SK-N-SH (cell line): ENCODE data around the gene KCNB1. TPM values are rescaled to one million over a fixed set of nuclear protein-coding genes. Genes with fewer than 3 reads are reported as not detected.

Source experiments
- CTCF ChIA-PET: fragments of 300-600, 350-600 bp; formaldehyde crosslinking; extraction: SDS; loops from one replicate; lab custom pipeline; 2021; lab: Yijun Ruan, JAX
- POLR2A ChIA-PET: fragments of 350-600 bp; sonication (Branson Sonifier 250); formaldehyde crosslinking; extraction: SDS; loops from one replicate; lab custom pipeline; 2020; ENCODE audit warnings: antibody characterized with exemption, inconsistent platforms; lab: Yijun Ruan, JAX
- DNase-seq: peaks from one replicate; pipeline ENCODE4 v3.0.0; 2012
- H2AFZ ChIP-seq: fragments of 200-600 bp; sonication (generic); 2 replicates; pipeline ENCODE4 v1.8.1; 2016; ENCODE audit warnings: antibody characterized with exemption, mild to moderate bottlenecking, low read depth
- H3F3A ChIP-seq: fragments of 200-600 bp; sonication (generic); replicated peaks from 2 replicates; pipeline ENCODE3; 2016; ENCODE audit warnings: antibody characterized with exemption, mild to moderate bottlenecking; ENCODE audit not compliant: insufficient read depth
- H3K27ac ChIP-seq, 2 experiments: fragments of 200-500 bp in 1 of 2; fragments of 200-600 bp in 1 of 2; sonication (Bioruptor generic) in 1 of 2; sonication (generic), shearing (Covaris generic) in 1 of 2; 2 replicates each; pipeline versions ENCODE4 v1.5.1 to v1.6.1; 2014 to 2016; ENCODE audit warnings: low read depth in 2 of 2, inconsistent platforms in 1 of 2, low read length in 1 of 2, mild to moderate bottlenecking in 1 of 2, mixed read lengths in 1 of 2
- H3K27me3 ChIP-seq: fragments of 200-600 bp; sonication (generic), shearing (Covaris generic); 2 replicates; pipeline ENCODE4 v1.6.1; 2016; ENCODE audit warnings: mixed run types; ENCODE audit not compliant: insufficient read depth
- H3K36me3 ChIP-seq, 2 experiments: fragments of 200-500 bp in 1 of 2; fragments of 200-600 bp in 1 of 2; sonication (Bioruptor generic) in 1 of 2; sonication (generic) in 1 of 2; replicated peaks in 1 of 2; 2 replicates each; pipeline versions ENCODE3 to v1.5.1; 2014 to 2016; ENCODE audit warnings: low read length in 1 of 2, mild to moderate bottlenecking in 1 of 2; ENCODE audit not compliant: insufficient read depth in 2 of 2, control insufficient read depth in 1 of 2
- H3K4me1 ChIP-seq, 2 experiments: fragments of 200-500 bp in 1 of 2; fragments of 200-600 bp in 1 of 2; sonication (Bioruptor generic) in 1 of 2; sonication (generic), shearing (Covaris generic) in 1 of 2; 2 replicates each; pipeline versions ENCODE4 v1.5.1 to v1.6.1; 2014 to 2016; ENCODE audit warnings: low read depth in 1 of 2, low read length in 1 of 2, mixed run types in 1 of 2; ENCODE audit not compliant: insufficient read depth in 2 of 2, control insufficient read depth in 1 of 2
- H3K4me2 ChIP-seq: fragments of 200-600 bp; sonication (generic), shearing (Covaris generic); 2 replicates; pipeline ENCODE4 v1.6.1; 2017; ENCODE audit warnings: mixed run types
- H3K4me3 ChIP-seq, 2 experiments: fragments of 200-500 bp in 1 of 2; fragments of 200-600 bp in 1 of 2; sonication (Bioruptor generic) in 1 of 2; sonication (generic), shearing (Covaris generic) in 1 of 2; 2 replicates each; pipeline versions ENCODE4 v1.5.1 to v1.8.1; 2014 to 2016; ENCODE audit warnings: low read depth in 2 of 2, inconsistent platforms in 1 of 2, low read length in 1 of 2, mild to moderate bottlenecking in 1 of 2, mixed read lengths in 1 of 2, moderate library complexity in 1 of 2
- H3K79me2 ChIP-seq: fragments of 200-600 bp; sonication (generic); 2 replicates; pipeline ENCODE4 v1.8.1; 2017; ENCODE audit warnings: mild to moderate bottlenecking; ENCODE audit not compliant: insufficient read depth
- H3K9ac ChIP-seq: fragments of 200-600 bp; sonication (generic); 2 replicates; pipeline ENCODE4 v1.6.1; 2017; ENCODE audit warnings: mixed run types
- H3K9me2 ChIP-seq: fragments of 200-600 bp; sonication (generic); 2 replicates; pipeline ENCODE4 v1.6.1; 2017; ENCODE audit warnings: mixed run types
- H3K9me3 ChIP-seq: fragments of 200-600 bp; sonication (generic); 2 replicates; pipeline ENCODE4 v1.6.1; 2017; ENCODE audit warnings: mixed run types, mild to moderate bottlenecking, moderate library complexity
- H4K20me1 ChIP-seq: fragments of 200-600 bp; sonication (generic); 2 replicates; pipeline ENCODE4 v1.6.1; 2017; ENCODE audit warnings: mild to moderate bottlenecking, mixed run types; ENCODE audit not compliant: insufficient read depth
- CHD2 ChIP-seq: fragments of 150-350 bp; IDR thresholded peaks from 2 replicates; pipeline ENCODE4 v1.6.1; 2018; ENCODE audit warnings: low read length; ENCODE audit not compliant: partially characterized antibody
- CTCF ChIP-seq: fragments of 200-600 bp; sonication (generic); IDR thresholded peaks from 2 replicates; pipeline ENCODE4 v1.6.1; 2017; ENCODE audit warnings: antibody characterized with exemption, mild to moderate bottlenecking, moderate library complexity
- EZH2phosphoT487 ChIP-seq: fragments of 200-600 bp; sonication (generic); IDR thresholded peaks from 2 replicates; pipeline ENCODE4 v1.6.1; 2017; ENCODE audit warnings: low read depth, mixed run types, mild to moderate bottlenecking, antibody characterized with exemption, moderate library complexity, borderline replicate concordance
- GABPA ChIP-seq: IDR thresholded peaks from 2 replicates; pipeline ENCODE4 v1.4.0; 2012; ENCODE audit warnings: low read depth, mild to moderate bottlenecking
- GATA2 ChIP-seq: sonication (generic); formaldehyde crosslinking; IDR thresholded peaks from 2 replicates; pipeline ENCODE4 v1.5.0; 2020; ENCODE audit warnings: mild to moderate bottlenecking, missing genetic modification reagents
- MEF2A ChIP-seq: IDR thresholded peaks from 2 replicates; pipeline ENCODE4 v1.4.0; 2012; ENCODE audit warnings: low read depth, borderline replicate concordance
- NRF1 ChIP-seq: IDR thresholded peaks from 2 replicates; pipeline ENCODE4 v1.6.1; 2012; ENCODE audit warnings: low read depth, mild to moderate bottlenecking, low read length
- PBX3 ChIP-seq: IDR thresholded peaks from 2 replicates; pipeline ENCODE4; 2012
- POLR2AphosphoS5 ChIP-seq: IDR thresholded peaks from 2 replicates; pipeline ENCODE4 v1.6.1; 2012; ENCODE audit warnings: low read depth, low read length
- RXRA ChIP-seq: IDR thresholded peaks from 2 replicates; pipeline ENCODE4 v1.4.0; 2012; ENCODE audit warnings: low read depth, mild to moderate bottlenecking, borderline replicate concordance
- SIN3A ChIP-seq: IDR thresholded peaks from 2 replicates; pipeline ENCODE4 v1.6.1; 2012; ENCODE audit warnings: low read depth, mild to moderate bottlenecking, low read length, moderate library complexity, borderline replicate concordance
- SMC3 ChIP-seq: IDR thresholded peaks from 2 replicates; pipeline ENCODE4 v1.6.1; 2012; ENCODE audit warnings: low read depth, low read length, improper control_type of control experiment
- TCF12 ChIP-seq: IDR thresholded peaks from 2 replicates; pipeline ENCODE4 v1.4.0; 2012
- TEAD4 ChIP-seq: IDR thresholded peaks from 2 replicates; pipeline ENCODE4 v1.4.0; 2012; ENCODE audit warnings: mild to moderate bottlenecking, borderline replicate concordance; ENCODE audit not compliant: insufficient read depth
- YY1 ChIP-seq: IDR thresholded peaks from 2 replicates; pipeline ENCODE4 v1.4.0; 2012; ENCODE audit warnings: low read depth, mild to moderate bottlenecking
- ZBTB33 ChIP-seq: IDR thresholded peaks from 2 replicates; pipeline ENCODE4 v1.4.0; 2012; ENCODE audit warnings: low read depth, borderline replicate concordance
- WGBS: methylation state at CpG from one replicate; pipeline ENCODE4 v1.1.6; 2017; ENCODE audit warnings: low lambda C conversion rate; 5-methylcytosine and 5-hydroxymethylcytosine counted together
- polyA plus RNA-seq, 3 experiments: library from polyadenylated mRNA; depleted of rRNA; stranded (reverse); fragments of >200 nt; gene quantifications; 2 replicates each; pipeline ENCODE4 v1.2.3, GENCODE V29; 2012

The KCNB1 gene
- polyA plus RNA-seq, 1 of the 3 experiments (the other 2 are of a cell fraction) = 0.82 TPM

GRCh38 chr20:49523767-49524360, 41.4 kb upstream of the KCNB1 start:
- Histone ChIP-seq H3K9me3 (no peaks in the 10 kb centered on the region), H4K20me1 (no peaks in the 10 kb centered on the region), H3K4me2 (no peak overlapping the region), H3K27me3 (no peaks in the 10 kb centered on the region), H2AFZ (no peak overlapping the region), H3K36me3 (no peaks in the 10 kb centered on the region), H3K9me2 (no peaks in the 10 kb centered on the region), H3K79me2 (no peaks in the 10 kb centered on the region), H3K4me3 (no peak overlapping the region), H3F3A (no peaks in the 10 kb centered on the region), H3K27ac (no peak overlapping the region), H3K4me1 (no peaks in the 10 kb centered on the region), H3K9ac (no peak overlapping the region)
- no peak for DNase-seq
- TF ChIP-seq RXRA (no peak), NRF1 (no peak), ZBTB33 (no peak), TEAD4 (no peak), GATA2 (no peak), EZH2phosphoT487 (no peak), SMC3 (no peak), POLR2AphosphoS5 (no peak), MEF2A (no peak), CTCF (no peak), TCF12 (no peak), YY1 (no peak), GABPA (no peak), SIN3A (no peak)
- CTCF ChIA-PET = interaction anchor here (0.9 to 2.5 kb wide), 2 partner anchors 10 to 85 kb away, joined by 3 to 9 read pairs; no protein-coding TSS in a partner anchor
- 74% methylated on average over 5 of the region's 8 CpGs for WGBS
- POLR2A ChIA-PET = no interaction called here

GRCh38 chr20:49521356-49521755, 38.9 kb upstream of the KCNB1 start:
- POLR2A ChIA-PET = no interaction called here
- Histone ChIP-seq H3K4me3 (no peak overlapping the region), H3K27ac (no peak overlapping the region), H2AFZ (no peak overlapping the region), H3K4me2 (no peak overlapping the region), H3K9me3 (no peaks in the 10 kb centered on the region), H3K79me2 (no peaks in the 10 kb centered on the region), H3K27me3 (no peaks in the 10 kb centered on the region), H3K9me2 (no peaks in the 10 kb centered on the region), H3F3A (no peaks in the 10 kb centered on the region), H3K9ac (no peak overlapping the region), H3K4me1 (no peaks in the 10 kb centered on the region), H3K36me3 (no peaks in the 10 kb centered on the region), H4K20me1 (no peaks in the 10 kb centered on the region)
- CTCF ChIA-PET = interaction anchor here (1.3 to 3.4 kb wide), 6 partner anchors 13 to 368 kb away, joined by 3 to 25 read pairs (median 8); no protein-coding TSS in a partner anchor
- DNase-seq = no peak
- 81% methylated on average over 4 of the region's 4 CpGs for WGBS
- TF ChIP-seq PBX3 = no peak
- no peak for TF ChIP-seq EZH2phosphoT487
- no peak for TF ChIP-seq TEAD4
- TF ChIP-seq YY1 = no peak
- TF ChIP-seq CHD2 = no peak
